Tibial nerve (tissue), 4 donors: ENCODE data around the gene ESRRB. TPM values are rescaled to one million over a fixed set of nuclear protein-coding genes. Genes with fewer than 3 reads are reported as not detected.
A peak's percentile ranks its signal among the peaks of the same experiment; 100 is the strongest.

Source experiments
- DNase-seq, 2 donors: peaks; one replicate each; pipeline ENCODE4 v3.0.0-alpha.2; 2019; ENCODE audit warnings: low spot score in 2 of 2
- H3K27ac ChIP-seq, 4 donors: fragments of 200-600 bp; sonication (generic) in 3 of 4; one replicate each; pipeline ENCODE4 v1.5.1; 2017 to 2019; ENCODE audit warnings: mild to moderate bottlenecking in 1 of 4
- H3K27me3 ChIP-seq, 2 donors: fragments of 200-600 bp; sonication (generic) in 1 of 2; one replicate each; pipeline versions ENCODE4 v1.5.1 to v1.6.0; 2017 to 2019
- H3K36me3 ChIP-seq, 3 donors: fragments of 200-600 bp; sonication (generic); one replicate each; pipeline ENCODE4 v1.5.1; 2018 to 2019
- H3K4me1 ChIP-seq, 4 donors: fragments of 200-600 bp; sonication (generic) in 3 of 4; one replicate each; pipeline ENCODE4 v1.5.1; 2017 to 2019
- H3K4me3 ChIP-seq, 4 donors: fragments of 200-600 bp; sonication (generic) in 3 of 4; one replicate each; pipeline ENCODE4 v1.5.1; 2017 to 2019; ENCODE audit warnings: mild to moderate bottlenecking in 1 of 4, moderate library complexity in 1 of 4
- H3K9me3 ChIP-seq, 4 donors: fragments of 200-600 bp; sonication (generic) in 3 of 4; one replicate each; pipeline ENCODE4 v1.5.1; 2017 to 2019
- CTCF ChIP-seq, 5 experiments: fragments of 200-600 bp in 3 of 5; fragments of 450-650 bp in 2 of 5; sonication (generic) in 3 of 5; IDR thresholded peaks; one replicate each; pipeline ENCODE4 v1.5.1; 2016 to 2019; ENCODE audit warnings: antibody characterized with exemption in 5 of 5, mild to moderate bottlenecking in 3 of 5, moderate library complexity in 2 of 5
- EP300 ChIP-seq, 2 donors: sonication (generic); formaldehyde crosslinking; IDR thresholded peaks; one replicate each; pipeline ENCODE4 v1.6.1; 2017; ENCODE audit warnings: antibody characterized with exemption in 2 of 2, mild to moderate bottlenecking in 1 of 2
- POLR2A ChIP-seq, 2 donors: fragments of 450-650 bp; IDR thresholded peaks; one replicate each; pipeline ENCODE4 v1.6.1; 2017; ENCODE audit warnings: antibody characterized with exemption in 2 of 2, mild to moderate bottlenecking in 2 of 2, moderate library complexity in 2 of 2
- WGBS, 2 donors: methylation state at CpG; one replicate each; pipeline ENCODE4 v1.1.5; 2018; 5-methylcytosine and 5-hydroxymethylcytosine counted together
- total RNA-seq, 4 donors: library from RNA; depleted of rRNA; stranded (reverse); fragments of >200 nt; gene quantifications; one replicate each; pipeline ENCODE4 v1.1.0, GENCODE V29; 2016

The ESRRB gene
- total RNA-seq, 4 donors from 2014 or later, result 0.87 to 1.5 TPM; not detected in 2

GRCh38 chr14:76464856-76465255, 88.9 kb downstream of the ESRRB start:
- TF ChIP-seq CTCF (IDR thresholded peaks at IDR 0.05), result no peak
- no peak for TF ChIP-seq POLR2A (IDR thresholded peaks at IDR 0.05)
- no peak for TF ChIP-seq EP300 (IDR thresholded peaks at IDR 0.05)
- Histone ChIP-seq H3K27ac (no peak overlapping the region), H3K4me3 (no peak overlapping the region), H3K4me1 (no peaks in the 10 kb centered on the region), H3K36me3 (no peaks in the 10 kb centered on the region), H3K9me3 (no peaks in the 10 kb centered on the region), H3K27me3 (no peaks in the 10 kb centered on the region)
- 45 to 50% methylated on average over 4 of the region's 4 CpGs for WGBS, 2 donors
- DNase-seq, result no peak

GRCh38 chr14:76465664-76466063, 89.7 kb downstream of the ESRRB start:
- TF ChIP-seq CTCF (IDR thresholded peaks at IDR 0.05) (no peak), EP300 (IDR thresholded peaks at IDR 0.05) (no peak), POLR2A (IDR thresholded peaks at IDR 0.05) (no peak)
- Histone ChIP-seq H3K27ac (no peak overlapping the region), H3K4me1 (no peaks in the 10 kb centered on the region), H3K4me3 (no peak overlapping the region), H3K9me3 (no peaks in the 10 kb centered on the region), H3K27me3 (no peaks in the 10 kb centered on the region), H3K36me3 (no peaks in the 10 kb centered on the region)
- 50 to 60% methylated on average over 7 to 9 of the region's 9 CpGs for WGBS, 2 donors
- DNase-seq, result no peak

- H3K4me3 ChIP-seq, result no peak overlapping the region
- no peaks in the 10 kb centered on the region for H3K36me3 ChIP-seq
- TF ChIP-seq CTCF (IDR thresholded peaks at IDR 0.05) (no peak), POLR2A (IDR thresholded peaks at IDR 0.05) (no peak), EP300 (IDR thresholded peaks at IDR 0.05) (no peak)
- H3K27ac ChIP-seq, result no peak overlapping the region
- WGBS, 2 donors, result 57 to 63% methylated on average over 8 of the region's 8 CpGs
- H3K9me3 ChIP-seq, result no peaks in the 10 kb centered on the region
- no peaks in the 10 kb centered on the region for H3K27me3 ChIP-seq
- no peaks in the 10 kb centered on the region for H3K4me1 ChIP-seq
- DNase-seq, result no peak
These were observed 91.8 kb downstream of the ESRRB start for GRCh38 chr14:76467711-76468155.

GRCh38 chr14:76472199-76472723, 96.3 kb downstream of the ESRRB start:
- Histone ChIP-seq H3K27ac (no peak overlapping the region), H3K36me3 (no peaks in the 10 kb centered on the region), H3K4me3 (no peak overlapping the region), H3K9me3 (no peaks in the 10 kb centered on the region), H3K27me3 (no peaks in the 10 kb centered on the region), H3K4me1 (peaks cover 0 to 11% (median 0%) of the 10 kb centered on the region in 4 donors)
- no peak for TF ChIP-seq EP300 (IDR thresholded peaks at IDR 0.05)
- TF ChIP-seq POLR2A (IDR thresholded peaks at IDR 0.05), result no peak
- no peak for TF ChIP-seq CTCF (IDR thresholded peaks at IDR 0.05)
- 77 to 96% methylated on average over 4 to 5 of the region's 5 CpGs for WGBS, 2 donors
- DNase-seq, result no peak

GRCh38 chr14:76473481-76474263, 97.7 kb downstream of the ESRRB start:
- H3K27ac ChIP-seq, result no peak overlapping the region
- no peak for DNase-seq
- no peaks in the 10 kb centered on the region for H3K27me3 ChIP-seq
- H3K36me3 ChIP-seq, result no peaks in the 10 kb centered on the region
- H3K4me3 ChIP-seq, result peak overlapping the region in 1 of 4 donors; percentile 14
- no peaks in the 10 kb centered on the region for H3K9me3 ChIP-seq
- H3K4me1 ChIP-seq, result peaks cover 0 to 11% (median 0%) of the 10 kb centered on the region in 4 donors
- no peak for TF ChIP-seq CTCF (IDR thresholded peaks at IDR 0.05)
- 11 to 19% methylated on average over 16 to 17 of the region's 17 CpGs for WGBS, 2 donors
